Bone marrow (tissue), 2 donors: ENCODE results near the gene KRTAP26-1.

Experiments used
- DNase-seq, 2 donors: peaks; one replicate each; lab custom pipeline; 2025; lab: John Stamatoyannopoulos, UW

Gene KRTAP26-1, protein sequence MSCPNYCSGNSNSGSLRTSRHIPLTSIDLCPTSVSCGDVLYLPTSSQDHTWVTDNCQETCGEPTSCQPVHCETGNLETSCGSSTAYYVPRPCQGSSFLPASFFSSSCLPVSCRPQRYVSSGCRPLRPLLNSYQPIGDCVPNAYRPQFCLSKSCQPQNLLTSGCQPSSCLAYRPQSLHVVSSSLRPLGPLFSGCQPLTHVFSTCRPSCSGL

DNA sequence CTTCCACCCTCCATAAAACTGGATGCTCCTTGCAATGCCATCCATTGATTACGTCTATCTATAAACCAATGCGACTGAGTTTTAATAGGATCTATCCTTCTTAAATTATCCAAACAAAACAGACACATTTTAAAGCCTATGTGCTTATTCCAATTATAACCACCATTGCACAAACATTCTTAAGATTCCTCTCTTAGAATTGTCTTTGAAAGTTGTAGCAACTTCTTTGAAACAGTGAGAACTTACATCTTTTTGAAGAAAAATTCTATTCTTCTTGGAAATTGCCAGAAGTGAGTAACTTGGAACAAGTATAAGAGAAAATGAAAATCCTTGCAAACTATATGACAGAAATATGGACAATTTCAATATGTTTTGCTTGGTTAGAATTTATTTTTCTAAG lies at the start of gene KRTAP26-1:
KRTAP26-1 (minus strand) TSS at position 101 of the 400 bp plus-strand sequence. CDS start 280 bp downstream, outside the sequence.
- no peak for DNase-seq

DNA sequence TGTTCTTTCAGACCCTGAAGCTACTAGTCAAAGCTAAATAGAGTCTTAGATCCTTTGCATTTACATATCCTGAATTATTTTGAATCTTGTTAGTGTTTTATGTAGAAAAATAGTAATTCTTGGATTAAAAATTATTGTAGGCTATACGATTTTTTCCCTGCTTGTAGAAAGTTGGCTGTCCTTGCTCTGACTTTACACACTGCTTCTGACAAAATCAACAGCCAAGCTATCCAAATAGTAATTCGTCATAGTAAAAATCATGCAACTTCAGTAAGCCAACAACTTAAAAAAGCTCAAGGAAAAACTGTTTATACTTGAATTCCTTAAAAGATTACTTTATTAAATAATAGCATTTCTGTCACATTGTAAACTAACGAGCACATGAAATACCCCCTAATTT lies 35.8 kb upstream of the KRTAP26-1 start:
- DNase-seq = no peak

- no peak for DNase-seq
Measured at GRCh38 chr21:30354308-30355005, 34.3 kb upstream of the KRTAP26-1 start.

GRCh38 chr21:30351534-30351933 lies 31.4 kb upstream of the KRTAP26-1 start:
- no peak for DNase-seq

DNA sequence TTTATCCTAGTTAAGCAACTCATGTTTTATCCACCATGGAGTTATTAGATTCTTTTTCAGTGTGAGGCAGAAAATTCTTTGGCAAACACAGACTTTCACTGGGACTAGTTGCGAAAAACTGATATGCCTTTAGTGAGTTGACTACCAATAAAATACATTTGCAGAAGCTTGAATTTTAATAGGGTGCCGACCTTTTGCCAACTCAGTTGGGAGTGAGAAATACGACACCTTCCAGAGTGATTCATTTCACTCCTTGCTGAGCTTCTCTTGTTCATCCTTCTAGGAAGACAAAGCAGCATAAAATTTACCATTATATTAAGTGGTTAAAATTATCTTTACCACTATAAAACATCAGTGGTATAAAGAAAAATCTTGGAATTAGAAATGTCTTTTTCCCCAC lies 29.5 kb upstream of the KRTAP26-1 start:
- no peak for DNase-seq

GRCh38 chr21:30348506-30348905 lies 28.4 kb upstream of the KRTAP26-1 start, which contains the start of gene KRTAP23-1:
Gene KRTAP23-1, minus strand, starts transcription at chr21:30348606. Its CDS starts 0 bp downstream, at chr21:30348606.
- DNase-seq = no peak

GRCh38 chr21:30345014-30345413 lies 24.9 kb upstream of the KRTAP26-1 start:
- DNase-seq = no peak

- DNase-seq = no peak
Measured at GRCh38 chr21:30340714-30341573, 20.8 kb upstream of the KRTAP26-1 start.

DNA sequence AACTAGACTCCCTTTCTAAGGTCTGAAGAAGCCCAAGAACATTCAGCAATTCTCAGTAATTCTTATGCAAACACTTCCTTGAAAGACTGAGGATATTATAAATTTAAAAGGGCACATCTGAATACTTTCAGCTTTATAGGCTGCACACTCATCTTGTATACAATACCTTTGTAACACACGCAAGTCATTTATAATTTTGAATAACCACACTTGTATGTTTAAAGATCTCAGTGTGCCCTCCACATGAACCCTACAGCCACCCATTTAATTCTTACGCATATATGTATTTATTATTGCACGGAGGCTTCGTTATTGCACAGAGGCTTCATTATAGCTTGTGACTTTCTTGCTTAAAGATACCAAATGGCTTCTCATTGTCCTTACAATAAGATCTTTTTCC lies 18.6 kb upstream of the KRTAP26-1 start:
- no peak for DNase-seq

GRCh38 chr21:30337772-30338171 lies 17.7 kb upstream of the KRTAP26-1 start:
- DNase-seq = no peak

DNA sequence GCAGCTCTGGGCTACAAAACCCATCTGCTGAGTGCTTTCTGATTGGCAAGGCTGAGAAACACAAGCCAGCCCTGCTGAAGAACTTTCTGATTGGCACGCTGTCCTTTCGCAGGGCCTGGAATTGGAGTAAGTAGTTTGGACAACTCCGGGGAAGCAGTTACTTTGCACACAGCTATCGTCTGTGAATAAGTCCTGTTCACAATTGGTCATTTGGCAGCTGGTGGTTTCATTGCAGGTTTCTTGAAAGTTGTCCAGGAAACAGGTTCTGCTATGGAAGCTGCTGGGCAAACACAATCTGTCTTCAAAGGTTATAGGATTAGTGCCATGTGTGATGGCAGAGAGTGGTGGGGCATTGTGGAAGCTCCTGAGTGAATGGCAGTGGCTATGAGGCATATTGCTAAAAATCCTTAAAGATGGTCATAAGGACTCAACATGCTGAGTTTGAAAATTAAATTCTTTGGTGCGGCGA lies 17.2 kb upstream of the KRTAP26-1 start, which contains the start of gene KRTAP27-1:
KRTAP27-1 (minus strand) TSS at position 419 of the 469 bp plus-strand sequence; CDS start at position 393, 26 bp downstream.
- no peak for DNase-seq

- no peak for DNase-seq
Measured at GRCh38 chr21:30336596-30336995, 16.5 kb upstream of the KRTAP26-1 start.

DNA sequence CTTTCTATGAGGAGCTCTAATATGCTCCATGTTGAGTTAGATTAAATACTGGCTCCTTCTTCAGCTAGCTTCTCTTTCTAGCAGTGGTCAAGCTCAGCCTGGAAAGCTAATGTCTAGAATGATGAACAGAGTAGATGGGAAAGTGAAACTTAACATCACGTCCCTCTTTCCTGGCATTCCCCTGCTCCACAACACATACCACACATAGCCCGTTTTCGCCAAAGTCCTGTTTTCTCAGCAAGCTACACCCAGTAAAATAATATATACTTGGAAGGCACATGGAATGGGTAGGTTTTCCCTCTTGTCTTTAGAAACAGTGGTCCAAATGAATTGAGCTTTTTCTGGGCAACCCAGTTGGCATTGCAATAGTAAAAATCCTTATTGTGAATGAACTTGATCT lies 13.6 kb upstream of the KRTAP26-1 start:
- DNase-seq = no peak

- DNase-seq = no peak
Measured at GRCh38 chr21:30332681-30333080, 12.6 kb upstream of the KRTAP26-1 start.

DNA sequence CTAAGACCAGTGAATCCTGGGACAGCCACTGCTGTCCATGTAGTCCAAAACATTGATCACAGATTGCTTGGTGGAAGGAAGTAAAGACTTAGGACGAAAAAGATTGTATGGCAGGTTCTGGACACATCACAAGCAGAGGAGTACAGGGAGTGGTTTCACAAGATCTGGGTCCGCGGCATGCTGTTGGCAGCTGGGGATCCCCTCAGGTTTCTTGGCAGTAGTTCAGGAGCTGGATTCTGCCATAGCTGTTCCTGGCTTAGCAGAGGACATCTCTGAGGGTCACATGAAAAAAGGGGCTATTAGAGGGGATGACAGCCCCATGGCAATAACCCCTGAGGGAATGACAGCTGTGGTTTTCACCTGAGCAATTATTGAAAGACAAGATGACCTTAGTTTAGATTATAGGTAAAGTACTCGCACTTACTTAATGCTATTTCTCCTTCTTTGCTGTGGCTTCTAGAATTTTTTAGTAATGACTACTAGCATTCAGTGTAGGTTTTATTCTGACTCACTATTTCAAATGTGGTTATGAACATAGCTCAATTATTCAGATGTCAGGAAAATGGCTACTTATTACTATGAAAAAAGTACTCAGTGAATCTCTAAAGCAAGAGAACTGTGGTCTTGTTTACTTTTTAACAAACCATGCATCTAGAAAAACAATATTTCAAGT lies 9.2 kb upstream of the KRTAP26-1 start:
- DNase-seq = no peak

- DNase-seq = no peak
Measured at GRCh38 chr21:30326390-30326789, 6.3 kb upstream of the KRTAP26-1 start.

DNA sequence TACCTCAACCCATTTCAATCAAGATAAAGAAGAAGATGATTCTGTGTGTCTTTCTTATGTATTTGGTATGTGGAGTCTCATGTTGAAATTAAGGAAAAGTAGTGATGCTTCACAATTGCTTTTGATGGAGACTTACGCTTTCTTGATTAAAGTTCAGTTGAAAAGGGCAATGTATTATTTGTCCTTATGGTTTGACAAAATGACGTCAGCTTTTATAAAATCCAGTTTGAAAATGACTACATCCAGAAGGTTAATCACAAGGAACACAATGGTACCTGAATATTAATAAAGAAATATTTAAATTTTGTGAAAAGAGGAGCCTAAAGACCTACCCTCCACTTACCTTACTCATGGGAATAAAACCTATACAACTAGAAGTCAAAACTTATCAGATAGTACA lies 4.4 kb downstream of the KRTAP26-1 start:
- DNase-seq = no peak

- no peak for DNase-seq
Measured at GRCh38 chr21:30306884-30307283, 13.2 kb downstream of the KRTAP26-1 start.

DNA sequence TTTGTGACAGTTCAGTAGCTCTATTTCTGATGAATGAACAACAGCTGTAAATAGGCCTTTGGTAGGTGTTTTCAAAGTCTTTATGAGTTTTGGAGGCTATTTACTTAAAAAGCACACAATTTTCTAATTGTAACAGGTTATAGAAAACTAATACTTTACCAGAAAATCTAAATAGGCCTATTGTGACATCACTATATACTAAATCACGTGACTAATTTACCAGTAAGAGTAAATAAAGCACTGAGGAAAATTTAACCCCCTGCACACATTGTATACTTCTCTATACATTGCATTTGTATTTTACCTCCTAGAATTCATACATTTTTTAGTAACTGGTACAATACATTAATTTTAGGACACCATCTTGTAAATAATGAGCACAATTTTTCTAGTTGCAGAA lies 15.0 kb downstream of the KRTAP26-1 start:
- no peak for DNase-seq

DNA sequence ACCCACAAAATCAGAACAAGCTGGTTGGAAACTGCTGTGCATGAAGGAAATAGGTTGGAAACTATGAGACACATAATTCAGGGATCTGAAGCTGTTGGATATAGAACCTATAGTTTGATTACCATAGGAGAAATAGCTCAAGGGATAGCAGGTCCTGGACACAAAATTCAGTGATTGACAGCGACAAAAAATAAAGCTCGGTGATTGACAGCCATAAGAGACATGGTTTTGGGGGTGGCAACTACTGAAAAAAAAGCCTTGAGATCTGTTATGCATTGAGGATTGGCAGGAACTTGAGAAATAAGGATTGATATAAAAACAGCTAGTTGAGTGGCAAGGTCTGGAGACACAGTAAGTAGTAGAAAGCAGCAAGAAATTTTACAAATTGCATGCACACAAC lies 30.9 kb downstream of the KRTAP26-1 start, which contains the start of gene KRTAP25-1:
KRTAP25-1 (minus strand) TSS at position 300 of the 400 bp plus-strand sequence; CDS start at position 276, 24 bp downstream.
- no peak for DNase-seq

DNA sequence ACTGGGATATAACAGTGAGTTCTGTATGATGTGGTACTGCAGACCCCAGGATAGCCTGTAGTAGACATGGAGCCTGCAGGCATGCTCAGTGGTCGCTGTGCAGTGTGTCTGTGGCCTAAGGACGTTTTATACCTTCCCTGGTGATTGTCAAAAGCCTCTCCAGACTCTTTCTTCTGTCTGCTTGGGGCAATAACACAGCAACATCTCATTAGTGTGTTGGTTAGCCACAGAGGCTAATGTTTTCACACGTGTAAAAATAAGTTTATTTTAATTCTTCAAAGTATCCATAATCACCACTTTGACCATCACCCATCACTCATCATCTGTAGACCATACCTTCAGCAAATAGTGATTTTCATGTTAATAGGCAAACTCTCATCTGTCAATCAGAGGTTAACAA lies 37.3 kb downstream of the KRTAP26-1 start, which contains the start of gene KRTAP24-1:
KRTAP24-1 (minus strand) TSS at position 101 of the 400 bp plus-strand sequence; CDS start at position 83, 18 bp downstream.
- no peak for DNase-seq
